Tibial nerve (tissue), 4 donors: Measurements from ENCODE around the gene KCNQ1. TPM values are rescaled to one million over a fixed set of nuclear protein-coding genes. Genes with fewer than 3 reads are reported as not detected.

Experiments
- DNase-seq, 2 donors: peaks; one replicate each; pipeline ENCODE4 v3.0.0-alpha.2; 2019; ENCODE audit warnings: low spot score in 2 of 2
- H3K27ac ChIP-seq, 4 donors: fragments of 200-600 bp; sonication (generic) in 3 of 4; one replicate each; pipeline ENCODE4 v1.5.1; 2017 to 2019; ENCODE audit warnings: mild to moderate bottlenecking in 1 of 4
- H3K27me3 ChIP-seq, 2 donors: fragments of 200-600 bp; sonication (generic) in 1 of 2; one replicate each; pipeline versions ENCODE4 v1.5.1 to v1.6.0; 2017 to 2019
- H3K36me3 ChIP-seq, 3 donors: fragments of 200-600 bp; sonication (generic); one replicate each; pipeline ENCODE4 v1.5.1; 2018 to 2019
- H3K4me1 ChIP-seq, 4 donors: fragments of 200-600 bp; sonication (generic) in 3 of 4; one replicate each; pipeline ENCODE4 v1.5.1; 2017 to 2019
- H3K4me3 ChIP-seq, 4 donors: fragments of 200-600 bp; sonication (generic) in 3 of 4; one replicate each; pipeline ENCODE4 v1.5.1; 2017 to 2019; ENCODE audit warnings: mild to moderate bottlenecking in 1 of 4, moderate library complexity in 1 of 4
- H3K9me3 ChIP-seq, 4 donors: fragments of 200-600 bp; sonication (generic) in 3 of 4; one replicate each; pipeline ENCODE4 v1.5.1; 2017 to 2019
- EP300 ChIP-seq, 2 donors: sonication (generic); formaldehyde crosslinking; IDR thresholded peaks; one replicate each; pipeline ENCODE4 v1.6.1; 2017; ENCODE audit warnings: antibody characterized with exemption in 2 of 2, mild to moderate bottlenecking in 1 of 2
- POLR2A ChIP-seq, 2 donors: fragments of 450-650 bp; IDR thresholded peaks; one replicate each; pipeline ENCODE4 v1.6.1; 2017; ENCODE audit warnings: antibody characterized with exemption in 2 of 2, mild to moderate bottlenecking in 2 of 2, moderate library complexity in 2 of 2
- WGBS, 2 donors: methylation state at CpG; one replicate each; pipeline ENCODE4 v1.1.5; 2018; 5-methylcytosine and 5-hydroxymethylcytosine counted together
- total RNA-seq, 4 donors: library from RNA; depleted of rRNA; stranded (reverse); fragments of >200 nt; gene quantifications; one replicate each; pipeline ENCODE4 v1.1.0, GENCODE V29; 2016
- TF ChIP-seq, protein P1 (sequence below), 5 experiments: fragments of 200-600 bp in 3 of 5; fragments of 450-650 bp in 2 of 5; sonication (generic) in 3 of 5; IDR thresholded peaks; one replicate each; pipeline ENCODE4 v1.5.1; 2016 to 2019; ENCODE audit warnings: antibody characterized with exemption in 5 of 5, mild to moderate bottlenecking in 3 of 5, moderate library complexity in 2 of 5

The KCNQ1 gene
- total RNA-seq, 4 donors from 2014 or later = 3.5 to 11.4 (median 7.5) TPM

DNA sequence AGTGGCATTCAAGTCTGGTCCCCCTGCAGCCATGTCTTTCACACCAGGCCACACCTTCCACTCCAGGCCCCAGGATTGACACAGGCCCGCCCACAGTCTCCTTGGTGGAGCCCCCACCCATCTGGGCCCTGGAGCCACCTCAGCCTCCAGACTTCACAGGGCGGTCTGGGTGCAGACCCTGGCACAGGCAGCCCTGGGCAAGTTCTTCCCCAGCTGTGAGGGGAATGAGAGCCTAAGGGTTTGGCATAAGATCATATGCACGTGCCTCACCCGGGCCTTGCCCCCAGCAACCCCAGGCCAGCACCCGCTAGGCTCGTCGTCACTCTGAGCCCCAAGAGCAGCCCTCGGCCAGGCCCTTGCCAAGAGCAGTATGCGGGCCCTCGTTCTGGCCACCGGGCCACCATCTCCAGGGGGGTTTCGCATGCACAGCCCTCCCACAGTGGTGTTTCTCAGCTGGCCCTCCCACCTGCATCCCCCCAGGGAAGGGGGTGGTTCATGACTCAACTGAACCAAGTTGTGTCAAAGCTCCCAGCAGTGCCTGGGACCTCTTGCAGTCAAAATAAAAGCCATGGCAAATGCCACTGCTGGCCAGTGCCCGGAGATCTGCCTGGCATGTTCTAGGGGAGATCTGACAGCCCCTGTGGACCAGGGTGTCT lies 325.4 kb downstream of the KCNQ1 start:
- no peak overlapping the region for H3K27ac ChIP-seq
- no peaks in the 10 kb centered on the region for H3K4me1 ChIP-seq
- TF ChIP-seq POLR2A (IDR thresholded peaks at IDR 0.05) = no peak
- 92 to 94% methylated on average over 8 to 13 of the region's 13 CpGs for WGBS, 2 donors
- no peaks in the 10 kb centered on the region for H3K27me3 ChIP-seq
- H3K9me3 ChIP-seq = no peaks in the 10 kb centered on the region
- no peak overlapping the region for H3K4me3 ChIP-seq
- H3K36me3 ChIP-seq = no peaks in the 10 kb centered on the region
- DNase-seq = peak in 1 of 2 donors; percentile 4

DNA sequence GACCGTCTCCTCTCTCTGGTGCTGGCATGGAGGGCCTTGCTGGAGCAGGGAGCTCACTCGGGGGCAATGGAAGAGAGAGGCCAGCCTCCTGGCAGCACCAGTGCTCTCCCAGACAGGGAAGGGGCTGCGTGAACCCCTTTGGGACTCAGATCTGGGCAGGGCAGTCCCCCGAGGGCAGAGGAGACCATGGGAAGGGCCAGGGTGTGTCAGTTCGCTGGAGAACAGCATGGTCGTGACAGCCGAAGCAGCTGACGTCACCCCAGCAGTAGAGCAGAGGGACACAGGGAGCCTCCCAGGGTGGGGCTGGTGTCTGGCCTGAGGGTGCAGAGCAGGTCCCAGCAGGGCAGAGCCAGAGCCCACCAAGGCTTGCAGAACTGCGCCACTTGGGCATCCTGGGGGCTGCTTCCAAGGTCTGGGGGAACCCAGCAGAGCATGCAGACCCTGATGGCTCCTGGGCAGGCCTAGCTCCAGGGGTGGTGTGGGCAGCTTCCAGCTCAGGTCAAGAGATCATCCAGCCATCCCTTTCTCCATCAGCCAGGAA lies 326.0 kb downstream of the KCNQ1 start:
- no peaks in the 10 kb centered on the region for H3K4me1 ChIP-seq
- H3K27ac ChIP-seq = no peak overlapping the region
- no peaks in the 10 kb centered on the region for H3K9me3 ChIP-seq
- no peaks in the 10 kb centered on the region for H3K36me3 ChIP-seq
- no peaks in the 10 kb centered on the region for H3K27me3 ChIP-seq
- H3K4me3 ChIP-seq = no peak overlapping the region
- TF ChIP-seq EP300 (IDR thresholded peaks at IDR 0.05) = no peak
- no peak for TF ChIP-seq POLR2A (IDR thresholded peaks at IDR 0.05)
- TF ChIP-seq, protein P1, sequence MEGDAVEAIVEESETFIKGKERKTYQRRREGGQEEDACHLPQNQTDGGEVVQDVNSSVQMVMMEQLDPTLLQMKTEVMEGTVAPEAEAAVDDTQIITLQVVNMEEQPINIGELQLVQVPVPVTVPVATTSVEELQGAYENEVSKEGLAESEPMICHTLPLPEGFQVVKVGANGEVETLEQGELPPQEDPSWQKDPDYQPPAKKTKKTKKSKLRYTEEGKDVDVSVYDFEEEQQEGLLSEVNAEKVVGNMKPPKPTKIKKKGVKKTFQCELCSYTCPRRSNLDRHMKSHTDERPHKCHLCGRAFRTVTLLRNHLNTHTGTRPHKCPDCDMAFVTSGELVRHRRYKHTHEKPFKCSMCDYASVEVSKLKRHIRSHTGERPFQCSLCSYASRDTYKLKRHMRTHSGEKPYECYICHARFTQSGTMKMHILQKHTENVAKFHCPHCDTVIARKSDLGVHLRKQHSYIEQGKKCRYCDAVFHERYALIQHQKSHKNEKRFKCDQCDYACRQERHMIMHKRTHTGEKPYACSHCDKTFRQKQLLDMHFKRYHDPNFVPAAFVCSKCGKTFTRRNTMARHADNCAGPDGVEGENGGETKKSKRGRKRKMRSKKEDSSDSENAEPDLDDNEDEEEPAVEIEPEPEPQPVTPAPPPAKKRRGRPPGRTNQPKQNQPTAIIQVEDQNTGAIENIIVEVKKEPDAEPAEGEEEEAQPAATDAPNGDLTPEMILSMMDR (IDR thresholded peaks at IDR 0.05) = no peak
- 91 to 93% methylated on average over 8 to 9 of the region's 9 CpGs for WGBS, 2 donors
- peak in 1 of 2 donors; percentile 8 for DNase-seq

DNA sequence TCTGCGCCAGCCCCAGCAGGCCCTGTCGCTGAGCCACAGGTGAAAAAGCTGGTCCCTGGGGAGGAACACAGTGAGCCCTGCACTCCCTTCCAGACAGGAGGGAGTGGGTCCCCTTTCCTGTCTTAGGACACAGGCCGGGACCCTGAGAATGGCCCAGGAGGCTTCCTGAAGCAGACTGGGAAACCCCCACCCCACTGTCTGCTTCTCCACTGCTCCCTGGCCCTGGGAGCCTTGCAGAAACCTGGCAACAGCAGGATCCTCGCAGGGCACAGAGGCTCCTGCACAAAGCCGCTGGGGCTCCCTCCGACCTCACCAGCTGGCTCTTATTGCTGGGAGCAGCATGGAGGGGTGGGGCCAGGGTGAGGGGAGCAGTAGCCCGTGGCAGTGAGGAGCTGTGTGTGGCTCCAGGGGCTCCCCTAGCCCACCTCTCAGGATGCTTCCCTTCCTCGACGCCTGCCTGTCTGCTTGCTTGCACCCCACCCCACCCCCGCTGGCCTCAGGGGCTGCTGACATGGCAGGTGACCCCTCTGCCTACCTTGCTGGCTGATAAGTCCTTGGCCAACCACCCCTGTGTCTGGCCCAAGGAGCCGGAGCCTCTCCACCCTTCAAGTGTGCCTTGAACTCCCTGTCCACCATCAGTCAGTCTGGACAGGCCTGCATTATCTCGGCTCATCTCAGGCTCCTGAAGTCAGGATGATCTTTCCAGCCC lies 327.1 kb downstream of the KCNQ1 start:
- Histone ChIP-seq H3K4me3 (no peak overlapping the region), H3K27me3 (no peaks in the 10 kb centered on the region), H3K4me1 (peaks cover 0 to 2% (median 0%) of the 10 kb centered on the region in 4 donors), H3K9me3 (no peaks in the 10 kb centered on the region), H3K27ac (no peak overlapping the region), H3K36me3 (no peaks in the 10 kb centered on the region)
- TF ChIP-seq EP300 (IDR thresholded peaks at IDR 0.05) (no peak), POLR2A (IDR thresholded peaks at IDR 0.05) (no peak)
- TF ChIP-seq, protein P1 (IDR thresholded peaks at IDR 0.05) = no peak
- DNase-seq = peak in 1 of 2 donors; percentile 6
- 79 to 80% methylated on average over 11 to 12 of the region's 12 CpGs for WGBS, 2 donors

DNA sequence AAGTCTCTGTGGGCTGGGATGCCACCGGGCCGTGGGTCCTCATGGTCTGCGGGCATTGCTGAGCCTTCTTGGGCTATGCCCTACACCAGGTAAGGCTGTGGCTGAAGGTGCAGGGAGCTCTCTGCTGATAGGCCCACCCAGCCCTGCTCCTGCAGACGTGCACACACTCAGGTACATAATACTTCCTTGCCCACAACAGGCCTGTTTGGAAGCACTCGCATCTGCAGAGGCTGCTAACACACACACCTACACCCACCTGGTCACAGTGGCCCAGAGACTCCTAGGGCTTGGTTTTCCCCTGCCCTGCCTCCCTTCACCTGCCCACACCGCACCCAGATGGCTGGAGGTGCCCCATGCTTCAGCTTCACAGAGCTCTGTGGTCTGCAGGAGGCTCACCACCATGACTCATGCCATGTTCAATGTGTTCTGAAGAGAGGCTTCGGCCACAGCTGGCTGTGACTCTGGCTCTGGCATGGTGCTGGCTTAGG lies 327.8 kb downstream of the KCNQ1 start:
- Histone ChIP-seq H3K36me3 (no peaks in the 10 kb centered on the region), H3K27ac (no peak overlapping the region), H3K4me1 (peaks cover 0 to 9% (median 0%) of the 10 kb centered on the region in 4 donors), H3K9me3 (no peaks in the 10 kb centered on the region), H3K4me3 (no peak overlapping the region), H3K27me3 (no peaks in the 10 kb centered on the region)
- peak in 1 of 2 donors; percentile 8 for DNase-seq
- TF ChIP-seq, protein P1 (IDR thresholded peaks at IDR 0.05) = no peak
- no peak for TF ChIP-seq POLR2A (IDR thresholded peaks at IDR 0.05)
- no peak for TF ChIP-seq EP300 (IDR thresholded peaks at IDR 0.05)
- 86 to 93% methylated on average over 5 to 7 of the region's 7 CpGs for WGBS, 2 donors

DNA sequence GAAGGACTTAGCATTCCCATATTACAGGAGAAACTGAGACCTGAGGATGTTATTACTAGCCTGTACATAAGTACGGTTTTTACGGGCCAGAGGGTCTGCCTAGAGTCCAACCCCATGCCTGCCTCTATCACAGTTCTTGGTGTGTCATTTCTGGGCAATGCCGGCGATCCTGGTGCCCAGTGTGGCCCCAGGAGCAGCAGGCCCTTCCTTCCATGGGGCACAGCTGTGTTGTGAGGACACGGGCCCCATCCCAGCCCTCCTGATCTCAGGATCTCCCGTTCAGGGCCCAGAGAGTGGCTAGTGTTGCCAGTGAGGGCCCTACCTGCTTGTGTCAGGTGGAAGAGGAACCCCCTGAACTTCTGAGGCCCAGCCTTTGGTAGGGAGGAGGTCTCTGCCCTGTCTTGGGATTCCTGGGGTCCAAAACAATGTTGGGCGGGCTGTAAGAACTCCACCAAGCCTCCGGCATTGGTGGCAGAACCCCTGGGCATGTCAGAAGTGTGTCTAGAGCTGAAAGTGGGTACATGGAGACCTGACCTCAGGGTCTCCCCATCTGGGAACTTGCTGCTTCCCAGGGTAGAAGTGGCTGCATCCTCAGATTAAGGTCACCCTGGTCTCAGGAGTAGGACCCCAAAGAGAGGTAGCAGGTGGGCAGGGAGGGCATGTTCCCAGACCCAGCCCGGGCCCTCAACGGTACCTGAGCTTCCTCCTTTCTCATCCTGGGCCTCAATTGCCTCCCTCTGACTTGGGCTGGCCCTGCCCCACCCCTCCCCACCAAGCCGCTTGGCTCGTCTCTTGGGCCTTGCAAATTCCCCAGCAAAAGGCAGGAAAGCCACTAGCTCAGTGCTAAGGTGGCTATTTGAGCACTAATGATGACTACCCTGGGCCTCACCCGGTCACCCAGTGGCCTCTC lies 329.6 kb downstream of the KCNQ1 start:
- peaks cover 0 to 27% (median 15%) of the 10 kb centered on the region in 4 donors for H3K4me1 ChIP-seq
- H3K9me3 ChIP-seq = no peaks in the 10 kb centered on the region
- DNase-seq = peak in 1 of 2 donors; percentile 4
- no peak overlapping the region for H3K27ac ChIP-seq
- no peaks in the 10 kb centered on the region for H3K27me3 ChIP-seq
- H3K36me3 ChIP-seq = no peaks in the 10 kb centered on the region
- TF ChIP-seq POLR2A (IDR thresholded peaks at IDR 0.05) (no peak), EP300 (IDR thresholded peaks at IDR 0.05) (no peak)
- TF ChIP-seq, protein P1 (IDR thresholded peaks at IDR 0.05) = no peak
- 93 to 97% methylated on average over 11 to 13 of the region's 13 CpGs for WGBS, 2 donors
- H3K4me3 ChIP-seq = no peak overlapping the region
